K562 (cell line): ENCODE results near the gene PIBF1. TPM values are rescaled to one million over a fixed set of nuclear protein-coding genes. Genes with fewer than 3 reads are reported as not detected.

ENCODE experiments used
- ATAC-seq: fragments of 200-7000 bp; cut with Tn5 transposase; 3 replicates; pipeline ENCODE4 v1.9.1; 2020; ENCODE audit warnings: moderate library complexity
- BruUV-seq: library from RNA; stranded (reverse); fragments of 400-500 nt; replicated peaks from 2 replicates; lab custom pipeline; 2021; lab: Mats Ljungman, UMichigan
- CTCF ChIA-PET: fragments of 300-600 bp; formaldehyde crosslinking; extraction: SDS; loops from one replicate; lab custom pipeline; 2021; ENCODE audit warnings: low intra/inter-chr PET ratio; lab: Yijun Ruan, JAX
- POLR2A ChIA-PET: fragments of 300-600, 350-650 bp; sonication (Branson Sonifier 250); formaldehyde crosslinking; extraction: SDS; loops from one replicate; lab custom pipeline; 2021; ENCODE audit warnings: antibody characterized with exemption, inconsistent platforms; lab: Yijun Ruan, JAX
- DNase-seq, 4 experiments: peaks; one replicate each; pipeline versions ENCODE4 v3.0.0 to v3.0.0-alpha.2; 2011 to 2018; ENCODE audit warnings: low spot score in 3 of 4, mixed read lengths in 3 of 4; ENCODE audit errors: extremely low read depth in 1 of 4
- FAIRE-seq: peaks from 2 replicates; lab custom pipeline; 2011; peaks lifted over from hg19 to GRCh38; lab: Jason Lieb, UNC
- H2AFZ ChIP-seq: 2 replicates; pipeline ENCODE4 v1.6.0; 2011; ENCODE audit warnings: low read depth, low read length, control low read depth, inconsistent platforms
- H3K27ac ChIP-seq: fragments of 200-600 bp; 3 replicates; pipeline ENCODE4 v1.8.0; 2011; ENCODE audit warnings: low read depth, mild to moderate bottlenecking, control low read depth, inconsistent platforms, low read length, moderate library complexity, mixed read lengths; ENCODE audit errors: extremely low read depth
- H3K27me3 ChIP-seq, 2 experiments: fragments of 300-600 bp in 1 of 2; 2 replicates in 1 of 2; 3 replicates in 1 of 2; pipeline versions ENCODE4 v1.6.0 to v1.8.0; 2011; ENCODE audit warnings: inconsistent platforms in 2 of 2, low read length in 2 of 2, mild to moderate bottlenecking in 1 of 2, mixed read lengths in 1 of 2, moderate library complexity in 1 of 2; ENCODE audit not compliant: control insufficient read depth in 2 of 2, insufficient read depth in 2 of 2
- H3K36me3 ChIP-seq: fragments of 300-600 bp; 3 replicates; pipeline ENCODE4 v1.8.0; 2011; ENCODE audit warnings: mild to moderate bottlenecking, low read length, inconsistent platforms; ENCODE audit not compliant: control insufficient read depth, insufficient read depth
- H3K4me1 ChIP-seq, 2 experiments: fragments of 200-600 bp in 1 of 2; replicated peaks in 1 of 2; 2 replicates in 1 of 2; 3 replicates in 1 of 2; pipeline versions ENCODE4 v1.5.1 to v1.8.0; 2011; ENCODE audit warnings: inconsistent platforms in 2 of 2, low read length in 2 of 2, mild to moderate bottlenecking in 1 of 2, mixed read lengths in 1 of 2, moderate library complexity in 1 of 2; ENCODE audit not compliant: control insufficient read depth in 2 of 2, insufficient read depth in 2 of 2
- H3K4me2 ChIP-seq: 2 replicates; pipeline ENCODE4 v1.6.1; 2011; ENCODE audit warnings: low read length, control low read depth, inconsistent platforms, mixed read lengths; ENCODE audit not compliant: insufficient read depth
- H3K4me3 ChIP-seq: fragments of 200-600 bp; sonication (generic), shearing (Covaris generic); 2 replicates; pipeline ENCODE4 v1.5.1; 2016; ENCODE audit warnings: control low read depth, inconsistent platforms
- H3K79me2 ChIP-seq: fragments of 200-600 bp; 3 replicates; pipeline ENCODE4 v1.8.0; 2011; ENCODE audit warnings: low read length, inconsistent platforms; ENCODE audit not compliant: control insufficient read depth, insufficient read depth
- H3K9ac ChIP-seq, 2 experiments: 2 replicates each; pipeline versions ENCODE4 v1.6.0 to v1.6.1; 2011; ENCODE audit warnings: low read depth in 2 of 2, low read length in 2 of 2, control low read depth in 1 of 2, inconsistent platforms in 1 of 2, mild to moderate bottlenecking in 1 of 2, mixed read lengths in 1 of 2; ENCODE audit not compliant: insufficient read depth in 1 of 2
- H3K9me1 ChIP-seq: one replicate; pipeline ENCODE4 v1.6.0; 2011; ENCODE audit warnings: inconsistent platforms, mild to moderate bottlenecking, low read length, moderate library complexity; ENCODE audit not compliant: control insufficient read depth, insufficient read depth
- H3K9me3 ChIP-seq: replicated peaks from 2 replicates; pipeline ENCODE4 v1.5.1; 2011; ENCODE audit warnings: low read depth, low read length, inconsistent platforms; ENCODE audit not compliant: control insufficient read depth, insufficient read depth
- H4K20me1 ChIP-seq: replicated peaks from 2 replicates; pipeline ENCODE4 v1.6.1; 2011; ENCODE audit warnings: low read length, inconsistent platforms, mixed read lengths; ENCODE audit not compliant: control insufficient read depth, insufficient read depth
- ARID1B ChIP-seq: fragments of 450-650 bp; IDR thresholded peaks from 2 replicates; pipeline ENCODE4 v1.6.1; 2016; ENCODE audit warnings: antibody characterized with exemption, mild to moderate bottlenecking, inconsistent platforms
- ASH1L ChIP-seq: fragments of 450-650 bp; IDR thresholded peaks from 2 replicates; pipeline ENCODE4 v1.6.1; 2018; ENCODE audit warnings: borderline replicate concordance, mild to moderate bottlenecking, low read depth; ENCODE audit not compliant: partially characterized antibody
- KLF16 ChIP-seq: IDR thresholded peaks from 2 replicates; pipeline ENCODE4 v1.6.1; 2016; ENCODE audit warnings: antibody characterized with exemption
- NR4A1 ChIP-seq, 2 experiments: fragments of 250-450 bp in 1 of 2; fragments of 450-650 bp in 1 of 2; sonication (Bioruptor Pico) in 1 of 2; IDR thresholded peaks; 2 replicates each; pipeline versions ENCODE4 v1.4.0 to v1.6.1; 2016 to 2020; ENCODE audit warnings: mild to moderate bottlenecking in 2 of 2, missing compliant biosample characterization in 1 of 2, missing genetic modification characterization in 1 of 2, moderate library complexity in 1 of 2
- RBM25 ChIP-seq: fragments of 200-400 bp; formaldehyde crosslinking; IDR thresholded peaks from 2 replicates; pipeline ENCODE4 v1.6.1; 2018; ENCODE audit warnings: low read length, low read depth, moderate library complexity; ENCODE audit not compliant: severe bottlenecking
- TOE1 ChIP-seq, 2 experiments: fragments of 450-650 bp in 1 of 2; sonication (generic) in 1 of 2; formaldehyde crosslinking in 1 of 2; IDR thresholded peaks; 2 replicates each; pipeline versions ENCODE4 v1.7.1 to v1.8.0; 2016 to 2022; ENCODE audit warnings: borderline replicate concordance in 2 of 2, mild to moderate bottlenecking in 2 of 2, antibody characterized with exemption in 1 of 2, inconsistent platforms in 1 of 2, low read depth in 1 of 2, missing genetic modification reagents in 1 of 2, moderate library complexity in 1 of 2
- ZFPM2 ChIP-seq: fragments of 250-450 bp; sonication (Bioruptor Pico); IDR thresholded peaks from 2 replicates; pipeline ENCODE4 v1.5.1; 2022; ENCODE audit warnings: mild to moderate bottlenecking
- ZNF354B ChIP-seq: fragments of 250-450 bp; sonication (Bioruptor Pico); IDR thresholded peaks from 2 replicates; pipeline ENCODE4 v1.4.0; 2020
- WGBS: fragments of 100-300 bp; shearing (Covaris generic); methylation state at CpG from one replicate; pipeline ENCODE4 v1.1.6; 2016; ENCODE audit warnings: low coverage, mixed read lengths; ENCODE audit not compliant: insufficient coverage; ENCODE audit errors: missing lambda C conversion rate; 5-methylcytosine and 5-hydroxymethylcytosine counted together
- in situ Hi-C: fragments of 300-500 bp; cut with MboI; formaldehyde crosslinking; loops from 4 replicates; pipeline ENCODE4 v1.15.0; 2018; ENCODE audit warnings: inconsistent platforms, mixed read lengths
- intact Hi-C: fragments of 100-400 bp; cut with micrococcal nuclease; formaldehyde crosslinking; loops from 2 replicates; pipeline ENCODE4 v1.14.2; 2022
- polyA plus RNA-seq, 8 experiments: library from polyadenylated mRNA; depleted of rRNA in 4 of 8; stranded (reverse) in 5 of 8; unstranded in 3 of 8; fragments of >200 nt; fragmentation: Nextera tagmentation in 2 of 8; fragmentation: Illumina TruSeq in 1 of 8; extraction: Ambion mirVana in 2 of 8; extraction: Trizol in 1 of 8; gene quantifications; 2 replicates each; pipeline versions ENCODE4 v1.2.1 to v1.2.3, GENCODE V29; 2011 to 2014; ENCODE audit warnings: inconsistent platforms in 1 of 8, missing spikeins in 1 of 8
- total RNA-seq, 7 experiments: library from RNA; depleted of rRNA in 6 of 7; stranded (reverse); fragments of >200 nt in 6 of 7; fragmentation: Illumina TruSeq in 2 of 7; extraction: Trizol in 2 of 7; gene quantifications; 2 replicates each; pipeline versions ENCODE4 v1.2.1 to v1.2.3, GENCODE V29; 2011 to 2021; ENCODE audit warnings: low replicate concordance in 1 of 7
- TF ChIP-seq, protein P1 (sequence below), 2 experiments: fragments of 200-800 bp in 1 of 2; sonication (Bioruptor generic) in 1 of 2; sonication (generic) in 1 of 2; formaldehyde crosslinking in 1 of 2; IDR thresholded peaks in 1 of 2; conservative IDR thresholded peaks in 1 of 2; 2 replicates each; pipeline versions ENCODE4 v1.5.0 to v1.6.1; 2016 to 2020; ENCODE audit warnings: missing compliant biosample characterization in 1 of 2, missing genetic modification characterization in 1 of 2, missing genetic modification reagents in 1 of 2
- TF ChIP-seq, protein P2 (sequence below): fragments of 250-450 bp; sonication (Bioruptor Pico); IDR thresholded peaks from 2 replicates; pipeline ENCODE4 v1.5.1; 2021; ENCODE audit warnings: mild to moderate bottlenecking

PIBF1 gene
- total and polyA plus RNA-seq, 9 of the 15 experiments (the other 6 are each of a cell fraction or from before 2014, with no cell fraction given) = 9.1 to 28.8 (median 14.7) TPM

DNA sequence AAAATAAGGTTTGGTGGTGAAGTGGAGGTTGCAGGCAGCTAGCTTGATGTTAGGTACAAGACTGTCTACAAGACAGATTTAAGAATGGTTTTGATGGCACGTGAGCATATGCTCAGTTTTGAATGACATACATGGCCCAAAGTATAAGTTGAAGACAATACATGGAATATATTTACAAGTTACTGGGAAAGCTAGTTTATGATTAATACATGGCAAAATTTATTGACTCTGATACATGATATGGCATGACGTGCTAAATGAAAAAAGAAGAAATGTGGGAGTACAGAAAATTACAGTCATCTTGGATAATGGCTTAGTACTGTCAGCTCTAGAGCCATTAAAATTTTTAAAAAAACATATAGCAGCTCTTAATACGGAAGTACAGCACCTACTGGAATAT is 281.2 kb downstream of the PIBF1 start:
- H3K4me1 ChIP-seq = peaks cover 2 to 13% of the 10 kb centered on the region in 2 experiments; a peak in 4 of 5 replicates
- H4K20me1 ChIP-seq = no peaks in the 10 kb centered on the region
- no peak overlapping the region for H3K4me2 ChIP-seq
- ChIA-PET CTCF (no interaction called here), POLR2A (no interaction called here)
- FAIRE-seq (no peak), ATAC-seq (no peak), DNase-seq (no peak)
- no peak overlapping the region for H3K4me3 ChIP-seq
- in situ Hi-C loops (no loop called here), intact Hi-C loops (no loop called here)
- no peak overlapping the region for H2AFZ ChIP-seq
- H3K9me1 ChIP-seq = no peaks in the 10 kb centered on the region
- H3K9me3 ChIP-seq = no peaks in the 10 kb centered on the region; the same call in 1 of the 2 replicates
- H3K27ac ChIP-seq = no peak overlapping the region
- WGBS = 27% methylated on average over 3 of the region's 3 CpGs
- H3K36me3 ChIP-seq = no peaks in the 10 kb centered on the region
- no peak overlapping the region for H3K9ac ChIP-seq
- peaks cover 0 to 5% of the 10 kb centered on the region in 2 experiments; a peak in 1 of 5 replicates for H3K27me3 ChIP-seq
- TF ChIP-seq ZFPM2 (CRISPR knock-in tag) (no peak), TOE1 (IDR thresholded peaks at IDR 0.05; ENCODE audit: borderline replicate concordance) (no peak), TOE1 (CRISPR knock-in tag; IDR thresholded peaks at IDR 0.05; ENCODE audit: borderline replicate concordance, low read depth) (no peak), ARID1B (no peak), ASH1L (no peak), ZNF354B (no peak), RBM25 (no peak), KLF16 (no peak), NR4A1 (CRISPR knock-in tag; IDR thresholded peaks at IDR 0.05) (no peak), NR4A1 (tag; IDR thresholded peaks at IDR 0.05) (no peak)
- TF ChIP-seq, protein P1, sequence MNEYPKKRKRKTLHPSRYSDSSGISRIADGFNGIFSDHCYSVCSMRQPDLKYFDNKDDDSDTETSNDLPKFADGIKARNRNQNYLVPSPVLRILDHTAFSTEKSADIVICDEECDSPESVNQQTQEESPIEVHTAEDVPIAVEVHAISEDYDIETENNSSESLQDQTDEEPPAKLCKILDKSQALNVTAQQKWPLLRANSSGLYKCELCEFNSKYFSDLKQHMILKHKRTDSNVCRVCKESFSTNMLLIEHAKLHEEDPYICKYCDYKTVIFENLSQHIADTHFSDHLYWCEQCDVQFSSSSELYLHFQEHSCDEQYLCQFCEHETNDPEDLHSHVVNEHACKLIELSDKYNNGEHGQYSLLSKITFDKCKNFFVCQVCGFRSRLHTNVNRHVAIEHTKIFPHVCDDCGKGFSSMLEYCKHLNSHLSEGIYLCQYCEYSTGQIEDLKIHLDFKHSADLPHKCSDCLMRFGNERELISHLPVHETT (CRISPR knock-in tag; conservative IDR thresholded peaks at IDR 0.05 in 1 of 2, IDR thresholded peaks at IDR 0.05 in 1 of 2) = no peak
- TF ChIP-seq, protein P2, sequence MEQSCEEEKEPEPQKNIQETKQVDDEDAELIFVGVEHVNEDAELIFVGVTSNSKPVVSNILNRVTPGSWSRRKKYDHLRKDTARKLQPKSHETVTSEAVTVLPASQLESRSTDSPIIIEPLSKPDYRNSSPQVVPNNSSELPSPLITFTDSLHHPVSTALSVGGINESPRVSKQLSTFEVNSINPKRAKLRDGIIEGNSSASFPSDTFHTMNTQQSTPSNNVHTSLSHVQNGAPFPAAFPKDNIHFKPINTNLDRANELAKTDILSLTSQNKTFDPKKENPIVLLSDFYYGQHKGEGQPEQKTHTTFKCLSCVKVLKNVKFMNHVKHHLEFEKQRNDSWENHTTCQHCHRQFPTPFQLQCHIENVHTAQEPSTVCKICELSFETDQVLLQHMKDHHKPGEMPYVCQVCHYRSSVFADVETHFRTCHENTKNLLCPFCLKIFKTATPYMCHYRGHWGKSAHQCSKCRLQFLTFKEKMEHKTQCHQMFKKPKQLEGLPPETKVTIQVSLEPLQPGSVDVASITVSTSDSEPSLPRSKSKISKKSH (CRISPR knock-in tag) = no peak
- BruUV-seq = no TSS peak
- H3K79me2 ChIP-seq = no peaks in the 10 kb centered on the region
